GM18517 (cell line): ENCODE data around the gene LMOD3.

ENCODE experiments used
- ATAC-seq: cut with Tn5 transposase; IDR thresholded peaks from one replicate; pipeline ENCODE4 v1.9.1; 2021; ENCODE audit warnings: mild to moderate bottlenecking, moderate library complexity; ENCODE audit not compliant: unreplicated experiment

LMOD3 gene

GRCh38 chr3:69126216-69126615 lies 3.8 kb upstream of the LMOD3 start:
- ATAC-seq, result no peak

DNA sequence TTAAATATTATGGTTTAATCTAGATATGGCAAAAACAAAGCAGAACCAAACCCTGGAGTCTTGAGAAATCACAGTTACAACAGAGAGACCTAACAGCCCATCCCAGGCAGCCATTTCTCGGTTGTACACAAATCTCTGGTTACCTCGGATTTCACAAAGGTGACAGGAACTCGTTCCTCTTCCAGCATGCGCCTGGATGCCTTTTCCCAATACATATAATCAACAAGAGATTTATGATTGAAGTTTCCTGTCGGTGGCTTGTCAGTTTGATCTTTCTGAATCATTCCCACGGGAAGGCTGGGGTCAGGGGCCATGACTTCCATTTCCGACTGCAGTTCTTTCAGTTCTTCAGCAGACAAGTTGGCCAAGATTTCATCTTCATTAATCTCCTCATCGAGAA lies 445 bp downstream of the LMOD3 start:
- ATAC-seq, result no peak

GRCh38 chr3:69121513-69121912 lies 882 bp downstream of the LMOD3 start:
- ATAC-seq, result no peak

- peak; percentile 86 for ATAC-seq
These were observed 1.4 kb downstream of the LMOD3 start for GRCh38 chr3:69120879-69121464.

- ATAC-seq, result no peak
These were observed 2.7 kb downstream of the LMOD3 start for GRCh38 chr3:69119681-69120080.

DNA sequence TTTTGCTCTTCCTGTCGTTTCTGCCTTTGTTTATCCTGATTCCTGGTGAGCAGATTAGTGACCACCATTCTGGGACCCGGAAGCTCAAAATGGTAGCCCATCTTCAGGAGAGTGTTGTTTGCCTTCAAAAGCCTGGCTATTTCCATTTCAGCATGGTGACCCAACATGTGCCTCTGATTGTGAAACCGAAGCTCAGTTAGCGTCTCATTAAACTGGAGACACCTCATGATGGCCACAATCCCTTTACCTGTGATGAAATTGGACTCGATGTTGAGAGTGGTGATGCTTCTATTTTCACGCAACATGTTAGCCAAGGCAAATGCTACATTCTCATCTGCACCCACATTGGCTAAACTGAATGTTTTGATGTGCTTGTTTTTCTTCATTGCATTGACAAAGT lies 3.3 kb downstream of the LMOD3 start:
- no peak for ATAC-seq

- ATAC-seq, result no peak
These were observed 3.8 kb downstream of the LMOD3 start for GRCh38 chr3:69118555-69118954.

DNA sequence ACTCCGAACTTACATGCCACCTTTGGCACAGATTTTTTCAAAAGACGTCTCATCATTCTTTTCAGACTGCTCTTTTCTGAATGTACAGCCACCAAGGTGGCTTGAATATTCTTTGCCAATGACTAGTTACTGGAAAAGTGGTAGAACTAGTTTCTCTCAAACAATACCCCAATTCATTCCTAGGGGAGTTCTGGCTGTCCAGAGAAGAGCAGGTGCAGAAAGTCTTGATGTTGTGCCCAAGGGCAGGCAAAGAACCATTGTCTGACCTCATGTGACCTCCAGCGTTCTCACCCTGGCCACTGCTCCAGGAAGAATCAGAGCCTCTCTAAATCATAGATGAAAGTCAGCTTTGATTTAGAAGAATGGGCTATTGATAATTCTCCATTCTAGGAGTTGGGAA lies 5.5 kb downstream of the LMOD3 start:
- ATAC-seq, result no peak

GRCh38 chr3:69116162-69116561 lies 6.2 kb downstream of the LMOD3 start:
- no peak for ATAC-seq

DNA sequence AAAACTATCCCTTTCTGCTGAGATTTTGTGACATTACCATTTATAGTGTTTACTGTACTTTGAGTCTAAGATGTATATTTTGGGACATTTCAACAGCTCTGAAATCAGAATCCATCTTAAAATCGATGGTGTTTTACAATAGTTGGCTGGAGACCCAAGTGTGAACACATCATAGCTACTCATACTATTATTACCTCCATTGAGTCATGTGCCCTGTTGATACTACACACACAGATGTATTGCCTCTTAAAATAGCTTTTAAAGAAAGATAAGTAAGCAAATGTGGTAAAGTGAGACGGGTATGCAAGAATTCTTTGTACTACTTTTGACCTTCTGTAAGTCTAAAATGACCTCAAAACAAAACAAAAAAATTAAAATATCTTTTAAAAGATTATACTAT lies 6.7 kb downstream of the LMOD3 start:
- ATAC-seq, result no peak

- ATAC-seq, result no peak
These were observed 8.9 kb downstream of the LMOD3 start for GRCh38 chr3:69113536-69113935.

DNA sequence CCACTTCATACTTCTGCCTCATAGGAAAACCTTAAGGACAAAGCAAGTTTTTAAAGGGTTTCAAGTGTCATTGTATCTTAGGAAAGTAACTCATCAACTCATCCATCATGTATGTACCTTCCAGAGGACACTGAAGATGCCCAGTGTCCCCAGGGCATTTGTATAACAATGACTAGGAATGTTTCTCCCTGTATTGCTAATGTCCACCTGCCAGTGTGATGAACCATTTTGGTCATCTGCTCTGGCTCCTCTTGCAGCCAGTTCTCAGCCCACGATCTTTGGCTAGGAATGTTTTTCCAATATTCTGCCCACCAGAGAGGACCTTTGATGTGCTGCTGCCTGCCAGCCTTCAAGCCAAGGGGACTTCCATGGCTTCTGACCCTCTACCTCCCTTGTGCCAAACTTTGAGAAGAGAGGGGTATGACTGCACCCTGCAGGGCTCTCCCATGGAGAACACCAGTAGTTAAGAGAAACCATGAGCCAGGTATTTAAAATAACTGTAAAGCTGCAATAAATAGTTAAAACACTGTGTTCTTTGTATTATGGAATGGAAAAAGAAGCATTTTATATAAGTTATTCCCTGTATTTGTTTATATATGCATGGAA lies 11.4 kb downstream of the LMOD3 start:
- ATAC-seq, result no peak

- no peak for ATAC-seq
These were observed 13.6 kb downstream of the LMOD3 start for GRCh38 chr3:69108811-69109210.

GRCh38 chr3:69107841-69108240 lies 14.6 kb downstream of the LMOD3 start:
- ATAC-seq, result no peak

DNA sequence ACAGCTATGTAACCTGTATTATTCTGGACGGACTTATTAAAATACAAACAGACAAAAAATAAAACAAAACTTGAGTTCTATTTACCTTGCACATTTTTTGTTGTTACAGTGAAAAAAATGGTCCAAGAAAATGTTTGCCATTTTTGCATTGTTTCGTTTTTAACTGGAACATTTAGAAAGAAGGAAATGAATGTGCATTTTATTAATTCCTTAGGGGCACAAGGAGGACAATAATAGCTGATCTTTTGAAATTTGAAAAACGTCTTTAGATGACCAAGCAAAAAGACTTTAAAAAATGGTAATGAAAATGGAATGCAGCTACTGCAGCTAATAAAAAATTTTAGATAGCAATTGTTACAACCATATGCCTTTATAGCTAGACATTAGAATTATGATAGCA lies 17.1 kb downstream of the LMOD3 start:
- ATAC-seq, result no peak

- no peak for ATAC-seq
These were observed 17.8 kb downstream of the LMOD3 start for GRCh38 chr3:69104586-69104985.

DNA sequence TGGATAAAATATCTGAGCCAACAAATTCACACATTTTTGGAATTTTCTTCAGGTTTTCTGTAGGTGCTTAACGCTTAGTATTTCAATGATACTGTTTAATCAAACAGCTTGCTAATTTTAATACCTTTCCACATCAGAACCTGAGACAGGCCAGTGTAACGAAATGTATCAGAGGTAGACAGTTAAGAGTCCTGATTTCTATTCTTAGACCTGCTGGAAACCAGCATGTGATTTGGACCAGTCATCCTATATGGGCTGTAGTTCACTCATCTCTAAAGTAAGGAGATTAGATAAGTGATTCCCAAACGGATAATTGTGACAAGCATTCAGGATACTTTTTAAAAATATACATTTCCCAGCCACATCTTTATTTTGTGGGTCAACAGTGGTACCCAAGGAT lies 19.3 kb downstream of the LMOD3 start:
- no peak for ATAC-seq

DNA sequence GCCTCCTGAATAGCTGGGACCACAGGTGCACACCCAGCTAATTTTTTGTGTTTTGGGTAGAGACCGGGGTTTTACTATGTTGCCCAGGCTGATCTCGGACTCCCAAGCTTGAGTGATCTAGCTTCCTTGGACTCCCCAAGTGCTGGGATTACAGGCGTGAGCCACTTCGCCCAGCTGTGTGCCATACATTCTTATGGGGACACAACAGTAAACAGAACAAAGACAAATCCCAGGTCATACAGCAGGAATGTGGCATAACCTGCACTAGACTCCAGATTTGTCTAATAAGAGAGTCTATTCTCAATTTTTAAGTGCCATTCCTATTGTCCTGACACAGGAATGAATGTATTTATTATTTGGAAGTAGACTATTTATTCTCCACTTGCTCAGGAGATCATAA lies 20.0 kb downstream of the LMOD3 start:
- no peak for ATAC-seq

GRCh38 chr3:69099576-69099975 lies 22.8 kb downstream of the LMOD3 start:
- no peak for ATAC-seq

DNA sequence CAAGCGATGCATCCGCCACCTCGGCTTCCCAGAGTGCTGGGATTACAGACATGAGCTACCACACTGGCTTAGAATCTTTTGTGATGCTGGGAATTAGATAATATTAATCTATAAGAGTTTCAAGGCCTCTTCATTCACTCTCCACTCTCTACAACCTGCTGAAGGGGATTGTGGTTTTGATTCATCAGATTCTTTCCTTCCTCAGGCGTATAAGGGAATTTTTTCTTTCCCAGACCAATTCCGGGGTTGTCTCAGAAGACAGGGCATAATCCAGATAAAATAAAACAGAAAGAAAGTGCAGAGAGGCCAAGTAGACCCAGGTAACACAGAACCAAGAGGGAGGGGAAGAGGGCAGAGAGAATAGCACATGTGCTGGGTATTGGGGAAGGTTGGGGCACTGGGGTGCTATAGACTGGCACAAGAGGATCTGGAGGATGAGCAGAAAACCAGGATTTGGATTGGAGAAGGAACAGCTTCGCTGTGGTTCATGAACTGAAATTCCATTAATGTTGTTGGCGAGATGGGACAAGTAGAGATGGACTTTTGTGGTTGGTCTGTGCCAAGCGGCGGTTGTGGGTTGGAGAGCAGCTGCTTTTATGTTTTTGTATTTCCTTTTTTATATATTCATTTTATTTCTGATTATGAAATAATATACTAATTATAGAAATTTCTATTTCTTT lies 24.8 kb downstream of the LMOD3 start:
- no peak for ATAC-seq

GRCh38 chr3:69096299-69096698 lies 26.1 kb downstream of the LMOD3 start:
- no peak for ATAC-seq

DNA sequence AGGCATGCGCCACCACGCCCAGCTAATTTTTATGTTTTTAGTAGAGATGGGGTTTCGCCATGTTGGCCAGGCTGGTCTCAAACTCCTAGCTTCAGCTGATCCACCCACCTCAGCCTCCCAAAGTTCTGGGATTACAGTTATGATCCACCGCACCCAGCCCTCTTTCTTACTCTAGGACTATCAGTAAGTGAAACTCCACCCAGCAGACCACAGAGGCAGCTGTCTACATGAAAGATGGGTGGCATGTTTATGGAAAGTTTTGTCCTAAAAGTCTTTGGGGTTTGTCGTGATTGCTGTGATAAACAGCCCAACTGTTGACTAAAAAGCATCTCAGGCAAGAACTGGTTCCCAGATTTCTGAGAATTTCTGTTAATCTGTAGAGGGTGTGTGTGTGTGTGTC lies 26.8 kb downstream of the LMOD3 start:
- no peak for ATAC-seq
